PC-3 (cell line): Measurements from ENCODE around the gene DNASE1. TPM values are rescaled to one million over a fixed set of nuclear protein-coding genes. Genes with fewer than 3 reads are reported as not detected.
A peak's percentile ranks its signal among the peaks of the same experiment; 100 is the strongest.

Experiments
- ATAC-seq: fragments of 200-7000 bp; cut with Tn5 transposase; 2 replicates; pipeline ENCODE4 v1.9.1; 2020; ENCODE audit warnings: mild to moderate bottlenecking, moderate library complexity
- BruUV-seq: library from RNA; stranded (reverse); fragments of 400-500 nt; replicated peaks from 2 replicates; lab custom pipeline; 2021; lab: Mats Ljungman, UMichigan
- CTCF ChIA-PET: fragments of 300-600 bp; sonication (Branson Sonifier 250); formaldehyde crosslinking; loops from one replicate; lab custom pipeline; 2022; ENCODE audit warnings: antibody characterized with exemption; lab: Charles Lee
- POLR2A ChIA-PET: fragments of 300-600 bp; sonication (Branson Sonifier 250); formaldehyde crosslinking; loops from one replicate; lab custom pipeline; 2022; ENCODE audit warnings: antibody characterized with exemption; ENCODE audit not compliant: unreplicated experiment; lab: Charles Lee
- DNase-seq: peaks from one replicate; pipeline ENCODE4 v3.0.0-alpha.2; 2015
- H2AFZ ChIP-seq: fragments of 300-600 bp; sonication (generic); 2 replicates; pipeline ENCODE4 v1.6.0; 2016; ENCODE audit warnings: antibody characterized with exemption, low read length
- H3F3A ChIP-seq: fragments of 300-600 bp; sonication (generic); one replicate; pipeline ENCODE4 v1.6.0; 2017; ENCODE audit warnings: antibody characterized with exemption, low read length, control low read depth, mild to moderate bottlenecking; ENCODE audit not compliant: unreplicated experiment
- H3K27ac ChIP-seq: fragments of 300-600 bp; sonication (generic); 2 replicates; pipeline ENCODE4 v1.5.1; 2016; ENCODE audit warnings: mild to moderate bottlenecking, low read length
- H3K27me3 ChIP-seq: fragments of 300-600 bp; sonication (generic); 2 replicates; pipeline ENCODE4 v1.6.1; 2016; ENCODE audit warnings: low read length, mixed read lengths
- H3K36me3 ChIP-seq: fragments of 300-600 bp; sonication (generic); 2 replicates; pipeline ENCODE4 v1.6.1; 2016; ENCODE audit warnings: low read depth, mixed run types, low read length, mixed read lengths
- H3K4me1 ChIP-seq: fragments of 300-600 bp; sonication (generic); 2 replicates; pipeline ENCODE4 v1.5.1; 2016; ENCODE audit warnings: low read length; ENCODE audit not compliant: insufficient read depth
- H3K4me2 ChIP-seq: fragments of 300-600 bp; sonication (generic); 2 replicates; pipeline ENCODE4 v1.6.0; 2016; ENCODE audit warnings: low read length
- H3K4me3 ChIP-seq: fragments of 300-600 bp; sonication (generic); 2 replicates; pipeline ENCODE4 v1.5.1; 2016; ENCODE audit warnings: mild to moderate bottlenecking, low read length, mixed read lengths
- H3K79me2 ChIP-seq: fragments of 300-600 bp; sonication (generic); 2 replicates; pipeline ENCODE4 v1.6.1; 2017; ENCODE audit warnings: low read length, mixed read lengths
- H3K9ac ChIP-seq: fragments of 300-600 bp; sonication (generic); 2 replicates; pipeline ENCODE4 v1.6.0; 2016; ENCODE audit warnings: mild to moderate bottlenecking, low read length
- H3K9me2 ChIP-seq: fragments of 300-600 bp; sonication (generic); replicated peaks from 2 replicates; pipeline ENCODE4 v1.6.1; 2016; ENCODE audit warnings: mixed run types, low read length, mixed read lengths
- H3K9me3 ChIP-seq: fragments of 300-600 bp; sonication (generic); 2 replicates; pipeline ENCODE4 v1.6.1; 2016; ENCODE audit warnings: low read length, mixed read lengths
- H4K20me1 ChIP-seq: fragments of 300-600 bp; sonication (generic); 2 replicates; pipeline ENCODE4 v1.6.1; 2016; ENCODE audit warnings: low read length, mixed read lengths
- CTCF ChIP-seq: fragments of 300-600 bp; sonication (generic); conservative IDR thresholded peaks from 2 replicates; pipeline ENCODE4 v1.5.1; 2017; ENCODE audit warnings: antibody characterized with exemption, low read depth, mild to moderate bottlenecking, low read length
- EZH2 ChIP-seq: fragments of 300-600 bp; sonication (generic); IDR thresholded peaks from one replicate; pipeline ENCODE4 v1.6.1; 2017; ENCODE audit warnings: antibody characterized with exemption, mild to moderate bottlenecking, low read length; ENCODE audit not compliant: unreplicated experiment
- EZH2phosphoT487 ChIP-seq: fragments of 300-600 bp; sonication (generic); IDR thresholded peaks from 2 replicates; pipeline ENCODE4 v1.6.1; 2018; ENCODE audit warnings: mild to moderate bottlenecking, antibody characterized with exemption, low read length, borderline replicate concordance
- intact Hi-C: fragments of 100-400 bp; cut with micrococcal nuclease; formaldehyde crosslinking; loops from 2 replicates; pipeline ENCODE4 v1.9.0; 2023
- total RNA-seq: library from RNA; depleted of rRNA; stranded (reverse); fragments of >200 nt; gene quantifications from 2 replicates; pipeline ENCODE4 v1.2.3, GENCODE V29; 2014

DNASE1 gene
- total RNA-seq, 1 experiment from 2014 or later, result 14.0 TPM

- no peaks in the 10 kb centered on the region for H3K9me2 ChIP-seq
- BruUV-seq, result no TSS peak
- POLR2A ChIA-PET, result no interaction called here
- H3K9ac ChIP-seq, result no peak overlapping the region
- H4K20me1 ChIP-seq, result no peaks in the 10 kb centered on the region
- H3K27me3 ChIP-seq, result no peaks in the 10 kb centered on the region
- no peaks in the 10 kb centered on the region for H3K4me1 ChIP-seq
- H3K4me3 ChIP-seq, result no peak overlapping the region
- no peak overlapping the region for H3K27ac ChIP-seq
- no peaks in the 10 kb centered on the region for H3K36me3 ChIP-seq
- no peak overlapping the region for H2AFZ ChIP-seq
- intact Hi-C loops, result no loop called here
- no peak overlapping the region for H3K4me2 ChIP-seq
- TF ChIP-seq EZH2phosphoT487 (no peak), EZH2 (no peak), CTCF (no peak)
- H3K79me2 ChIP-seq, result no peaks in the 10 kb centered on the region
- no peaks in the 10 kb centered on the region for H3F3A ChIP-seq
- ATAC-seq (no peak), DNase-seq (no peak)
- CTCF ChIA-PET, result interaction anchor here (0.7 kb wide), 1 partner anchor 28 kb away, joined by 3 read pairs; no protein-coding TSS in a partner anchor
- no peaks in the 10 kb centered on the region for H3K9me3 ChIP-seq
Observed at GRCh38 chr16:3625911-3626732, 28.4 kb upstream of the DNASE1 start.

- BruUV-seq, result no TSS peak
- intact Hi-C loops, result no loop called here
- Histone ChIP-seq H3K9ac (no peak overlapping the region), H3K27me3 (no peaks in the 10 kb centered on the region), H3K4me1 (peaks cover 4% of the 10 kb centered on the region), H3K27ac (no peak overlapping the region), H4K20me1 (peaks cover 3% of the 10 kb centered on the region; the same call in 1 of the 2 replicates), H3K9me2 (no peaks in the 10 kb centered on the region), H3K4me3 (no peak overlapping the region), H3K9me3 (no peaks in the 10 kb centered on the region), H3K4me2 (no peak overlapping the region), H3K36me3 (no peaks in the 10 kb centered on the region), H3F3A (peaks cover 2% of the 10 kb centered on the region), H2AFZ (0 out of 2 replicates have a peak overlapping the region, but pooled peaks have one; percentile 48), H3K79me2 (no peaks in the 10 kb centered on the region)
- no peak for TF ChIP-seq EZH2phosphoT487
- ChIA-PET POLR2A (no interaction called here), CTCF (no interaction called here)
- DNase-seq, result no peak
- ATAC-seq, result no peak
Observed at GRCh38 chr16:3637371-3637923, 17.0 kb upstream of the DNASE1 start.

GRCh38 chr16:3638916-3639644, 15.4 kb upstream of the DNASE1 start:
- intact Hi-C loops, result no loop called here
- ATAC-seq, result no peak
- no TSS peak for BruUV-seq
- Histone ChIP-seq H3K36me3 (no peaks in the 10 kb centered on the region), H3K9me2 (no peaks in the 10 kb centered on the region), H2AFZ (no peak overlapping the region), H3K9me3 (no peaks in the 10 kb centered on the region), H3K27me3 (no peaks in the 10 kb centered on the region), H3K79me2 (no peaks in the 10 kb centered on the region), H3K9ac (no peak overlapping the region), H4K20me1 (peaks cover 4% of the 10 kb centered on the region; the same call in 1 of the 2 replicates), H3K4me1 (peaks cover 13% of the 10 kb centered on the region), H3K4me3 (no peak overlapping the region), H3K4me2 (no peak overlapping the region), H3F3A (peaks cover 2% of the 10 kb centered on the region), H3K27ac (no peak overlapping the region)
- TF ChIP-seq CTCF (no peak), EZH2 (no peak), EZH2phosphoT487 (no peak)
- CTCF ChIA-PET, result no interaction called here
- DNase-seq, result no peak
- POLR2A ChIA-PET, result no interaction called here
